Trophoblast cell (in vitro differentiated cells and primary cell): ENCODE data around the gene SGSM2.

ENCODE experiments used
- DNase-seq, 2 donors: peaks; one replicate each; pipeline ENCODE4 v3.0.0-alpha.2; 2016
- H2AFZ ChIP-seq: 2 replicates; pipeline ENCODE4 v1.6.1; 2013; ENCODE audit warnings: low read length, moderate library complexity, mild to moderate bottlenecking; ENCODE audit not compliant: insufficient read depth, poor library complexity
- H2AK5ac ChIP-seq: 2 replicates; pipeline ENCODE4 v1.6.1; 2013; ENCODE audit warnings: mild to moderate bottlenecking, low read length
- H2BK120ac ChIP-seq: 2 replicates; pipeline ENCODE4 v1.6.1; 2013; ENCODE audit warnings: low read length, mild to moderate bottlenecking, moderate library complexity; ENCODE audit not compliant: insufficient read depth, poor library complexity
- H2BK12ac ChIP-seq: 2 replicates; pipeline ENCODE4 v1.6.1; 2013; ENCODE audit warnings: mild to moderate bottlenecking, low read length, moderate library complexity
- H2BK5ac ChIP-seq: 2 replicates; pipeline ENCODE4 v1.6.1; 2013; ENCODE audit warnings: low read length, low read depth, moderate library complexity, mild to moderate bottlenecking; ENCODE audit not compliant: poor library complexity
- H3K14ac ChIP-seq: 2 replicates; pipeline ENCODE4 v1.6.1; 2013; ENCODE audit warnings: mild to moderate bottlenecking, low read length
- H3K18ac ChIP-seq: 2 replicates; pipeline ENCODE4 v1.6.1; 2013; ENCODE audit warnings: mild to moderate bottlenecking, low read length
- H3K23ac ChIP-seq: 2 replicates; pipeline ENCODE4 v1.6.1; 2013; ENCODE audit warnings: low read length
- H3K27ac ChIP-seq: 2 replicates; pipeline ENCODE4 v1.5.1; 2013; ENCODE audit warnings: low read depth, mild to moderate bottlenecking, inconsistent platforms, low read length, moderate library complexity
- H3K27me3 ChIP-seq: 2 replicates; pipeline ENCODE4 v1.6.1; 2013; ENCODE audit warnings: inconsistent platforms, mild to moderate bottlenecking, low read length, moderate library complexity; ENCODE audit not compliant: insufficient read depth
- H3K36me3 ChIP-seq, 2 experiments: 1 replicate in 1 of 2; 2 replicates in 1 of 2; pipeline ENCODE4 v1.6.1; 2013; ENCODE audit warnings: low read length in 2 of 2, mild to moderate bottlenecking in 2 of 2, moderate library complexity in 1 of 2; ENCODE audit not compliant: insufficient read depth in 2 of 2, control insufficient read depth in 1 of 2
- H3K4ac ChIP-seq: 2 replicates; pipeline ENCODE4 v1.6.1; 2013; ENCODE audit warnings: low read depth, mild to moderate bottlenecking, low read length, moderate library complexity
- H3K4me1 ChIP-seq, 2 experiments: 1 replicate in 1 of 2; 2 replicates in 1 of 2; pipeline ENCODE4 v1.6.1; 2013; ENCODE audit warnings: low read length in 2 of 2, mild to moderate bottlenecking in 2 of 2, moderate library complexity in 1 of 2; ENCODE audit not compliant: insufficient read depth in 2 of 2, control insufficient read depth in 1 of 2
- H3K4me2 ChIP-seq: 2 replicates; pipeline ENCODE4 v1.6.1; 2013; ENCODE audit warnings: inconsistent platforms, mild to moderate bottlenecking, low read length, moderate library complexity
- H3K4me3 ChIP-seq: 2 replicates; pipeline ENCODE4 v1.5.1; 2013; ENCODE audit warnings: mild to moderate bottlenecking, low read depth, low read length, inconsistent platforms
- H3K79me1 ChIP-seq: one replicate; pipeline ENCODE4 v1.6.1; 2013; ENCODE audit warnings: low read length
- H3K79me2 ChIP-seq: 2 replicates; pipeline ENCODE4 v1.6.1; 2013; ENCODE audit warnings: low read length, mild to moderate bottlenecking; ENCODE audit not compliant: control insufficient read depth, insufficient read depth, poor library complexity
- H3K9ac ChIP-seq: 2 replicates; pipeline ENCODE4 v1.6.1; 2013; ENCODE audit warnings: mild to moderate bottlenecking, low read length
- H3K9me3 ChIP-seq: 2 replicates; pipeline ENCODE4 v1.6.1; 2013; ENCODE audit warnings: low read depth, mild to moderate bottlenecking, control low read depth, inconsistent platforms, low read length; ENCODE audit not compliant: insufficient read depth
- H4K12ac ChIP-seq: 2 replicates; pipeline ENCODE4 v1.6.1; 2013; ENCODE audit warnings: low read depth, mild to moderate bottlenecking, low read length, moderate library complexity
- H4K8ac ChIP-seq: 2 replicates; pipeline ENCODE4 v1.6.1; 2013; ENCODE audit warnings: low read depth, mild to moderate bottlenecking, low read length, moderate library complexity
- H4K91ac ChIP-seq: one replicate; pipeline ENCODE4 v1.6.1; 2013; ENCODE audit warnings: low read depth, mild to moderate bottlenecking, low read length, moderate library complexity
- WGBS: extraction: QIAGEN DNeasy Blood & Tissue Kit; methylation state at CpG from one replicate; pipeline ENCODE4 v1.1.7; 2013; ENCODE audit warnings: missing lambda C conversion rate; ENCODE audit not compliant: insufficient read length, insufficient coverage; ENCODE audit errors: extremely low coverage; 5-methylcytosine and 5-hydroxymethylcytosine counted together

The SGSM2 gene

GRCh38 chr17:2398655-2399571 is 61.6 kb downstream of the SGSM2 start:
- Histone ChIP-seq H2AK5ac (peak overlapping the region; percentile 97), H3K27ac (peak overlapping the region; percentile 94), H3K14ac (peak overlapping the region; percentile 99), H4K8ac (peak overlapping the region; percentile 97), H3K4me3 (peak overlapping the region; percentile 56), H3K36me3 (no peaks in the 10 kb centered on the region), H3K4ac (peak overlapping the region; percentile 97), H3K23ac (no peak overlapping the region), H3K79me2 (peaks cover 21% of the 10 kb centered on the region), H2BK12ac (peak overlapping the region; percentile 90), H2BK5ac (peak overlapping the region; percentile 96), H3K18ac (peak overlapping the region; percentile 99), H3K9me3 (no peaks in the 10 kb centered on the region), H4K12ac (peak overlapping the region; percentile 91), H3K4me1 (peaks cover 34 to 43% of the 10 kb centered on the region in 2 experiments), H2BK120ac (peak overlapping the region; percentile 95), H3K79me1 (peaks cover 48% of the 10 kb centered on the region), H4K91ac (peak overlapping the region; percentile 99), H3K4me2 (peak overlapping the region; percentile 60), H3K27me3 (no peaks in the 10 kb centered on the region), H2AFZ (peak overlapping the region; percentile 82), H3K9ac (peak overlapping the region; percentile 29)
- peak in 1 of 2 donors; percentile 66 for DNase-seq
- no CpG with 5 or more reads among the region's 55 CpGs for WGBS

GRCh38 chr17:2399572-2400473 is 62.5 kb downstream of the SGSM2 start:
- no peaks in the 10 kb centered on the region for H3K27me3 ChIP-seq
- peak overlapping the region; percentile 32 for H2BK5ac ChIP-seq
- H3K9me3 ChIP-seq: no peaks in the 10 kb centered on the region
- H4K8ac ChIP-seq: peak overlapping the region; percentile 27
- peak overlapping the region; percentile 96 for H3K4me3 ChIP-seq
- peaks cover 42% of the 10 kb centered on the region for H3K79me1 ChIP-seq
- peak overlapping the region; percentile 2 for H2BK120ac ChIP-seq
- H2AK5ac ChIP-seq: peak overlapping the region; percentile 0
- peak overlapping the region; percentile 91 for H3K4me2 ChIP-seq
- peak overlapping the region; percentile 26 for H2AFZ ChIP-seq
- peaks cover 27 to 40% of the 10 kb centered on the region in 2 experiments for H3K4me1 ChIP-seq
- H3K23ac ChIP-seq: no peak overlapping the region
- WGBS: no CpG with 5 or more reads among the region's 82 CpGs
- peak overlapping the region; percentile 40 for H3K18ac ChIP-seq
- H4K91ac ChIP-seq: peak overlapping the region; percentile 99
- peaks cover 21% of the 10 kb centered on the region for H3K79me2 ChIP-seq
- H3K14ac ChIP-seq: peak overlapping the region; percentile 41
- no peaks in the 10 kb centered on the region for H3K36me3 ChIP-seq
- H3K27ac ChIP-seq: peak overlapping the region; percentile 94
- peak overlapping the region; percentile 7 for H2BK12ac ChIP-seq
- peak overlapping the region; percentile 76 for H3K9ac ChIP-seq
- H3K4ac ChIP-seq: peak overlapping the region; percentile 23
- H4K12ac ChIP-seq: no peak overlapping the region
- DNase-seq: peak; percentile 98

GRCh38 chr17:2400474-2400866 is 63.2 kb downstream of the SGSM2 start:
- H3K36me3 ChIP-seq: peaks cover 0 to under 1% of the 10 kb centered on the region in 2 experiments
- WGBS: no CpG with 5 or more reads among the region's 43 CpGs
- H3K14ac ChIP-seq: peak overlapping the region; percentile 41

GRCh38 chr17:2400877-2401425 is 63.6 kb downstream of the SGSM2 start, which contains the start of gene MNT:
TSS of gene MNT (minus strand) at chr17:2401060. CDS start at chr17:2400712, 348 bp downstream.
- no CpG with 5 or more reads among the region's 51 CpGs for WGBS
- H3K9ac ChIP-seq: peak within 1 kb of the TSS; percentile 76
- no peaks in the 10 kb centered on the region for H3K9me3 ChIP-seq
- H2BK120ac ChIP-seq: peak within 1 kb of the TSS; percentile 49
- H3K27ac ChIP-seq: peak within 1 kb of the TSS; percentile 95
- H3K4me2 ChIP-seq: peak within 1 kb of the TSS; percentile 91
- peak within 1 kb of the TSS; percentile 48 for H3K14ac ChIP-seq
- H4K12ac ChIP-seq: peak within 1 kb of the TSS; percentile 73
- peak within 1 kb of the TSS; percentile 67 for H2AFZ ChIP-seq
- H2BK5ac ChIP-seq: peak within 1 kb of the TSS; percentile 95
- H3K36me3 ChIP-seq: peaks cover 0 to 2% of the 10 kb centered on the region in 2 experiments
- H3K23ac ChIP-seq: no peak within 1 kb of the TSS
- peak; percentile 92 to 98 for DNase-seq
- peak within 1 kb of the TSS; percentile 28 for H2BK12ac ChIP-seq
- H3K79me2 ChIP-seq: peaks cover 18% of the 10 kb centered on the region
- H3K4ac ChIP-seq: peak within 1 kb of the TSS; percentile 30
- peak within 1 kb of the TSS; percentile 88 for H4K8ac ChIP-seq
- H3K18ac ChIP-seq: peak within 1 kb of the TSS; percentile 80
- H3K4me3 ChIP-seq: peak within 1 kb of the TSS; percentile 96
- peaks cover 24 to 39% of the 10 kb centered on the region in 2 experiments for H3K4me1 ChIP-seq
- H3K79me1 ChIP-seq: peaks cover 39% of the 10 kb centered on the region
- H4K91ac ChIP-seq: peak within 1 kb of the TSS; percentile 73
- H2AK5ac ChIP-seq: peak within 1 kb of the TSS; percentile 32
- H3K27me3 ChIP-seq: no peaks in the 10 kb centered on the region

More at GRCh38 chr17:2400474-2400866, 63.2 kb downstream of the SGSM2 start:
- H3K27ac ChIP-seq: peak overlapping the region; percentile 81
- DNase-seq: peak; percentile 69 to 77
- H2BK12ac ChIP-seq: peak overlapping the region; percentile 7
- H3K4me1 ChIP-seq: peaks cover 27 to 42% of the 10 kb centered on the region in 2 experiments
- H3K79me2 ChIP-seq: peaks cover 20% of the 10 kb centered on the region
- no peaks in the 10 kb centered on the region for H3K9me3 ChIP-seq
- peak overlapping the region; percentile 30 for H3K4ac ChIP-seq
- no peak overlapping the region for H4K12ac ChIP-seq
- no peaks in the 10 kb centered on the region for H3K27me3 ChIP-seq
- H3K4me2 ChIP-seq: peak overlapping the region; percentile 91
- H3K4me3 ChIP-seq: peak overlapping the region; percentile 96
- H2BK5ac ChIP-seq: peak overlapping the region; percentile 32
- H4K8ac ChIP-seq: peak overlapping the region; percentile 27
- H2AK5ac ChIP-seq: no peak overlapping the region
- peaks cover 42% of the 10 kb centered on the region for H3K79me1 ChIP-seq
- H3K23ac ChIP-seq: no peak overlapping the region
- peak overlapping the region; percentile 64 for H4K91ac ChIP-seq
- peak overlapping the region; percentile 15 for H2AFZ ChIP-seq
- H2BK120ac ChIP-seq: peak overlapping the region; percentile 2
- peak overlapping the region; percentile 80 for H3K18ac ChIP-seq
- peak overlapping the region; percentile 76 for H3K9ac ChIP-seq
